PC-3 (cell line): ENCODE measurements around the gene SV2C.

Source experiments
- EZH2 ChIP-seq: fragments of 300-600 bp; sonication (generic); IDR thresholded peaks from one replicate; pipeline ENCODE4 v1.6.1; 2017; ENCODE audit warnings: antibody characterized with exemption, mild to moderate bottlenecking, low read length; ENCODE audit not compliant: unreplicated experiment
- EZH2phosphoT487 ChIP-seq: fragments of 300-600 bp; sonication (generic); IDR thresholded peaks from 2 replicates; pipeline ENCODE4 v1.6.1; 2018; ENCODE audit warnings: mild to moderate bottlenecking, antibody characterized with exemption, low read length, borderline replicate concordance
- TF ChIP-seq, protein P1 (sequence below): fragments of 300-600 bp; sonication (generic); conservative IDR thresholded peaks from 2 replicates; pipeline ENCODE4 v1.5.1; 2017; ENCODE audit warnings: antibody characterized with exemption, low read depth, mild to moderate bottlenecking, low read length

DNA sequence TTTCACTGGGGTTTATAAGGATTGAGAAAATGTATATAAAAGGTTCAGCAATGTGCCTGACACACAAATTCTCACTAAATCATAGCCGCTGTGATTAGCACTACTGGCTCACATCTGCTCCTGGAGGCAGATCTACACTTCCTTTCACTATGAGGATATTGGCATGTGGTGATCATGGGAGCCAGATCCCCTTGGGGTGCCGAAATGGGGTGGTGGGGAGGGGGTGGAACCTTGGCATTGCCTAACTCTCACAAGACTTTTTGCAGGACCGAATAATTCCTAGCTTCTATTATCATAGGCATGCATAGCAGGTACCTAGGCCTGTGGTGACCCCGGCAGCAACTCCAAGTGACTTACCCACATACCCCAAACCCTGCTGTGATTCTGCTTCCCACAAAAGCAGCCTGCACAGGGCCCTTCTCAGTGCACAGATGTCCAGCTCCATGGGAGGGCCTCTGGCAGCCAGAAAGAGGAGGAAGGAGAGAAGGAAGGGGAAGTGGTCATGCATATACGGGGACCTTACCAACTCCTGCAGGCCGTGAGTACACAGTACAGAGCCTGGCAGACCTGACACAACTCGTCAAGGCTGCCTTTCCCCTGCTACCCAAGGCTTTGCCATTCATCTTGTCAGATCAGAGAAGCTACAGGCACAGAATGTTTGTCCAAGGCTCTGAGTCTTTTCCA, 258.6 kb downstream of the SV2C start:
- TF ChIP-seq, protein P1, sequence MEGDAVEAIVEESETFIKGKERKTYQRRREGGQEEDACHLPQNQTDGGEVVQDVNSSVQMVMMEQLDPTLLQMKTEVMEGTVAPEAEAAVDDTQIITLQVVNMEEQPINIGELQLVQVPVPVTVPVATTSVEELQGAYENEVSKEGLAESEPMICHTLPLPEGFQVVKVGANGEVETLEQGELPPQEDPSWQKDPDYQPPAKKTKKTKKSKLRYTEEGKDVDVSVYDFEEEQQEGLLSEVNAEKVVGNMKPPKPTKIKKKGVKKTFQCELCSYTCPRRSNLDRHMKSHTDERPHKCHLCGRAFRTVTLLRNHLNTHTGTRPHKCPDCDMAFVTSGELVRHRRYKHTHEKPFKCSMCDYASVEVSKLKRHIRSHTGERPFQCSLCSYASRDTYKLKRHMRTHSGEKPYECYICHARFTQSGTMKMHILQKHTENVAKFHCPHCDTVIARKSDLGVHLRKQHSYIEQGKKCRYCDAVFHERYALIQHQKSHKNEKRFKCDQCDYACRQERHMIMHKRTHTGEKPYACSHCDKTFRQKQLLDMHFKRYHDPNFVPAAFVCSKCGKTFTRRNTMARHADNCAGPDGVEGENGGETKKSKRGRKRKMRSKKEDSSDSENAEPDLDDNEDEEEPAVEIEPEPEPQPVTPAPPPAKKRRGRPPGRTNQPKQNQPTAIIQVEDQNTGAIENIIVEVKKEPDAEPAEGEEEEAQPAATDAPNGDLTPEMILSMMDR = no peak
- TF ChIP-seq EZH2 = no peak
- TF ChIP-seq EZH2phosphoT487 = no peak
